HepG2 (cell line): ENCODE measurements around the gene HLF. TPM values are rescaled to one million over a fixed set of nuclear protein-coding genes. Genes with fewer than 3 reads are reported as not detected.

Experiments
- AGO2 ChIP-seq: fragments of 200-400 bp; formaldehyde crosslinking; optimal IDR thresholded peaks from 2 replicates; pipeline ENCODE3; 2017; ENCODE audit warnings: mild to moderate bottlenecking, low read depth, low read length, moderate library complexity
- ETV6 ChIP-seq: sonication (generic); formaldehyde crosslinking; conservative IDR thresholded peaks from 2 replicates; pipeline ENCODE4 v1.4.0; 2020; ENCODE audit warnings: missing genetic modification reagents
- GABPB1 ChIP-seq: IDR thresholded peaks from 2 replicates; pipeline ENCODE4 v1.6.1; 2016; ENCODE audit warnings: mild to moderate bottlenecking, missing genetic modification reagents, moderate library complexity, missing compliant biosample characterization
- GMEB1 ChIP-seq: sonication (generic); formaldehyde crosslinking; IDR thresholded peaks from 2 replicates; pipeline ENCODE4 v1.5.1; 2020; ENCODE audit warnings: missing genetic modification reagents, mild to moderate bottlenecking, borderline replicate concordance
- HOXA5 ChIP-seq: sonication (generic); formaldehyde crosslinking; IDR thresholded peaks from 2 replicates; pipeline ENCODE4 v1.4.0; 2020; ENCODE audit warnings: missing genetic modification reagents
- IRX3 ChIP-seq: sonication (generic); formaldehyde crosslinking; IDR thresholded peaks from 2 replicates; pipeline ENCODE4 v1.8.1; 2023; ENCODE audit warnings: mild to moderate bottlenecking, low read depth, missing genetic modification reagents, borderline replicate concordance
- SUZ12 ChIP-seq: fragments of 150-350 bp; IDR thresholded peaks from 2 replicates; pipeline ENCODE4 v1.6.1; 2014; ENCODE audit warnings: low read depth, low read length
- TFE3 ChIP-seq: IDR thresholded peaks from 2 replicates; pipeline ENCODE4 v1.6.1; 2016
- ZFP36L1 ChIP-seq: sonication (generic); formaldehyde crosslinking; IDR thresholded peaks from 2 replicates; pipeline ENCODE4 v1.8.0; 2022; ENCODE audit warnings: mild to moderate bottlenecking, missing genetic modification reagents, moderate library complexity
- ZHX2 ChIP-seq, 2 experiments: sonication (generic) in 1 of 2; formaldehyde crosslinking in 1 of 2; IDR thresholded peaks; 2 replicates each; pipeline versions ENCODE4 v1.6.1 to v1.9.0; 2014 to 2022; ENCODE audit warnings: antibody characterized with exemption in 1 of 2, borderline replicate concordance in 1 of 2, inconsistent platforms in 1 of 2, low read depth in 1 of 2, missing genetic modification reagents in 1 of 2
- ZNF235 ChIP-seq: sonication (generic); formaldehyde crosslinking; IDR thresholded peaks from 2 replicates; pipeline ENCODE4 v1.8.1; 2023; ENCODE audit warnings: mild to moderate bottlenecking, missing genetic modification reagents, borderline replicate concordance
- ZNF383 ChIP-seq: sonication (generic); formaldehyde crosslinking; IDR thresholded peaks from 2 replicates; pipeline ENCODE4 v1.4.0; 2020; ENCODE audit warnings: missing genetic modification reagents, mild to moderate bottlenecking, borderline replicate concordance
- ZSCAN30 ChIP-seq: sonication (generic); formaldehyde crosslinking; IDR thresholded peaks from 2 replicates; pipeline ENCODE4 v1.5.0; 2020; ENCODE audit warnings: mild to moderate bottlenecking, missing genetic modification reagents
- polyA plus RNA-seq, 8 experiments: library from polyadenylated mRNA; depleted of rRNA in 3 of 8; stranded (reverse) in 7 of 8; unstranded in 1 of 8; fragments of >200 nt; fragmentation: Illumina TruSeq in 4 of 8; extraction: Trizol in 4 of 8; gene quantifications; 2 replicates each; pipeline versions ENCODE4 v1.2.1 to v1.2.3, GENCODE V29; 2011 to 2016; ENCODE audit warnings: low read depth in 4 of 8, missing spikeins in 1 of 8, mixed read lengths in 1 of 8; ENCODE audit not compliant: insufficient read depth in 1 of 8
- total RNA-seq, 5 experiments: library from RNA; depleted of rRNA; stranded (reverse); fragments of >200 nt; fragmentation: Illumina TruSeq; extraction: Trizol; gene quantifications; 2 replicates each; pipeline ENCODE4 v1.2.3, GENCODE V29; 2016; ENCODE audit warnings: low read depth in 1 of 5
- TF ChIP-seq, protein P1 (sequence below): IDR thresholded peaks from 2 replicates; pipeline ENCODE4 v1.6.1; 2016
- TF ChIP-seq, protein P2 (sequence below): sonication (generic); formaldehyde crosslinking; conservative IDR thresholded peaks from 2 replicates; pipeline ENCODE4 v1.4.0; 2020; ENCODE audit warnings: missing genetic modification reagents

The HLF gene
- total and polyA plus RNA-seq, 2 of the 13 experiments (the other 11 are each of a cell fraction or from before 2014, with no cell fraction given), result 202 to 346 TPM

DNA sequence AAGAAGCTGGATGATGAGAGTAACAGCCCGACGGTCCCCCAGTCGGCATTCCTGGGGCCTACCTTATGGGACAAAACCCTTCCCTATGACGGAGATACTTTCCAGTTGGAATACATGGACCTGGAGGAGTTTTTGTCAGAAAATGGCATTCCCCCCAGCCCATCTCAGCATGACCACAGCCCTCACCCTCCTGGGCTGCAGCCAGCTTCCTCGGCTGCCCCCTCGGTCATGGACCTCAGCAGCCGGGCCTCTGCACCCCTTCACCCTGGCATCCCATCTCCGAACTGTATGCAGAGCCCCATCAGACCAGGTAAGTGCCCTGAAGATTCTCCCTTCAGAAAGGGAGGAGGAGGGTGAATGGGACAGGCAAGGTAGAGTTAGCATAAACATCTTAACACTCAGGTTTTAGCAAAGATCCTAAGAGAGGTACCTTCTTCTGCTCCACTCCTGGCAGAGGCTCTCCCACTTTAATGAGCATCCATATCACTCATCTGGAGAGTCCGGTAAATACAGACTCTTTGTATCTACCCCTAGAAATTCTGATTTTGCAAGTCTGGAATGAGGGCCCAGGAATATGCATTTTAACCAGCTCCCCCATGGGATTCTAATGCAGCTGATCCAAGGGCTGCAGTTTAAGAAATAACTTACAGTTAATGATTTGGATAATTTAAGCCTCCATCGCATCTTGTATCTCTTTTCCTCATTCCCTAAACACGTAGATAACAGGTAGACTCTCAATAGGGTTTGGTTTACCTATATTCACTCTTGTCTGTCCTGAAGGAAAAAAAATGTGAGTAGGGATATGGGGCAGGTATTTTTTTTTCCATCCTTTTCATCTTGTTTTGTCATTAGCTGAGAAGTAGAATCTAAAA, 3.3 kb downstream of the HLF start (continued):
- TF ChIP-seq ZHX2 (IDR thresholded peaks at IDR 0.05; ENCODE audit: low read depth), result no peak
- 0 out of 2 replicates have a peak, but pooled peaks have one; percentile 31 for TF ChIP-seq ZHX2 (CRISPR knock-in tag; IDR thresholded peaks at IDR 0.05; ENCODE audit: borderline replicate concordance)
- TF ChIP-seq ETV6 (CRISPR knock-in tag), result no peak
- TF ChIP-seq IRX3 (CRISPR knock-in tag), result no peak
- no peak for TF ChIP-seq HOXA5 (CRISPR knock-in tag)
- no peak for TF ChIP-seq TFE3 (CRISPR knock-in tag)
- TF ChIP-seq, protein P1, sequence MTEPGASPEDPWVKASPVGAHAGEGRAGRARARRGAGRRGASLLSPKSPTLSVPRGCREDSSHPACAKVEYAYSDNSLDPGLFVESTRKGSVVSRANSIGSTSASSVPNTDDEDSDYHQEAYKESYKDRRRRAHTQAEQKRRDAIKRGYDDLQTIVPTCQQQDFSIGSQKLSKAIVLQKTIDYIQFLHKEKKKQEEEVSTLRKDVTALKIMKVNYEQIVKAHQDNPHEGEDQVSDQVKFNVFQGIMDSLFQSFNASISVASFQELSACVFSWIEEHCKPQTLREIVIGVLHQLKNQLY, result no peak
- no peak for TF ChIP-seq SUZ12
- TF ChIP-seq ZFP36L1 (CRISPR knock-in tag), result 0 out of 2 replicates have a peak, but pooled peaks have one; percentile 67
- TF ChIP-seq ZSCAN30 (CRISPR knock-in tag), result peak; percentile 77; the same call in 1 of the 2 replicates
- no peak for TF ChIP-seq ZNF383 (CRISPR knock-in tag)
- no peak for TF ChIP-seq GMEB1
- peak; percentile 85 for TF ChIP-seq AGO2
- no peak for TF ChIP-seq ZNF235 (CRISPR knock-in tag)
- TF ChIP-seq, protein P2, sequence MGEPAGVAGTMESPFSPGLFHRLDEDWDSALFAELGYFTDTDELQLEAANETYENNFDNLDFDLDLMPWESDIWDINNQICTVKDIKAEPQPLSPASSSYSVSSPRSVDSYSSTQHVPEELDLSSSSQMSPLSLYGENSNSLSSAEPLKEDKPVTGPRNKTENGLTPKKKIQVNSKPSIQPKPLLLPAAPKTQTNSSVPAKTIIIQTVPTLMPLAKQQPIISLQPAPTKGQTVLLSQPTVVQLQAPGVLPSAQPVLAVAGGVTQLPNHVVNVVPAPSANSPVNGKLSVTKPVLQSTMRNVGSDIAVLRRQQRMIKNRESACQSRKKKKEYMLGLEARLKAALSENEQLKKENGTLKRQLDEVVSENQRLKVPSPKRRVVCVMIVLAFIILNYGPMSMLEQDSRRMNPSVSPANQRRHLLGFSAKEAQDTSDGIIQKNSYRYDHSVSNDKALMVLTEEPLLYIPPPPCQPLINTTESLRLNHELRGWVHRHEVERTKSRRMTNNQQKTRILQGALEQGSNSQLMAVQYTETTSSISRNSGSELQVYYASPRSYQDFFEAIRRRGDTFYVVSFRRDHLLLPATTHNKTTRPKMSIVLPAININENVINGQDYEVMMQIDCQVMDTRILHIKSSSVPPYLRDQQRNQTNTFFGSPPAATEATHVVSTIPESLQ, result 0 out of 2 replicates have a peak, but pooled peaks have one; percentile 16
- TF ChIP-seq GABPB1, result no peak; the same call in 1 of the 2 replicates
